HG02970 (cell line): ENCODE measurements around the gene EXOC4.

Experiments used
- ATAC-seq: cut with Tn5 transposase; IDR thresholded peaks from one replicate; pipeline ENCODE4 v1.9.1; 2021; ENCODE audit warnings: mild to moderate bottlenecking, moderate library complexity, moderate number of reproducible peaks; ENCODE audit not compliant: unreplicated experiment, low FRiP score

EXOC4 gene

GRCh38 chr7:133358708-133359107, 105.8 kb downstream of the EXOC4 start:
- ATAC-seq: no peak

- ATAC-seq: no peak
Observed at GRCh38 chr7:133359449-133359848, 106.6 kb downstream of the EXOC4 start.

DNA sequence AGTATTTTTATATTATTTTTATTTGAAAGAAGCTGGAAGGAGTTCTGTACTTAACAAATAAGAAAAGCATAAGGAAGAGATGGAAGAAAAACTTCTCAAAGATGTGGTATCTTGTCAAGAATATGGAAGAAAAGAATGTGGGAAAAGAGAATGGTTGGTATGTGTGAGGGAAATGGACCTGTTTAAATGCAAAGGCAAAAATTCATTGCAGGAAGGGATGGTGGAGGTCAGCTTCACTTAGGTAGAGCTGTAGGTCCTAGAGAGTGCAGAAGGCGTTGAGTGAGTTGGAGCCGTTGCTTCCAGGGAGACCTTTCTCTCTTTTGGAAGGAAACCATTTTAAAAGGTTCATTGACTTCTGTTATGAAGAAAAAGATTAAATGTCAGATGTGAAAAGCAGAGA, 107.3 kb downstream of the EXOC4 start:
- no peak for ATAC-seq

DNA sequence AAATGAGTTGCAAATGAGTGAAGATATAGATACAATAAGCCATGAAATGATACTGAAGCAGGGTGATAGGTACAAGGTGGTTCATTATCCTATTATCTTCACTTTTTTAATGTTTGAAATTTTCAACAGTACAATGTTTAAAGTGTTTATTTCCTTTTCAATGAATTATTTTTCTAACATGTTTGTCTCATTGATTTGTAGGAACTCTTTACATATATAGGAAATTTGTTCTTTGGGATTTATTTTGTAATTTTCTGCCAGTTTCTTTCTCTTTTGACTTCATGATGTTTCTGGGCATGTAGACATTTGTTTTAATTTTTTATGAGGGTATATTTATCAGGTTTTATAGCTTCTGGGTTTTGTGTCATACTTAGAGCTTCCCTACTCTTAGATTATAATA, 108.9 kb downstream of the EXOC4 start:
- ATAC-seq: no peak

DNA sequence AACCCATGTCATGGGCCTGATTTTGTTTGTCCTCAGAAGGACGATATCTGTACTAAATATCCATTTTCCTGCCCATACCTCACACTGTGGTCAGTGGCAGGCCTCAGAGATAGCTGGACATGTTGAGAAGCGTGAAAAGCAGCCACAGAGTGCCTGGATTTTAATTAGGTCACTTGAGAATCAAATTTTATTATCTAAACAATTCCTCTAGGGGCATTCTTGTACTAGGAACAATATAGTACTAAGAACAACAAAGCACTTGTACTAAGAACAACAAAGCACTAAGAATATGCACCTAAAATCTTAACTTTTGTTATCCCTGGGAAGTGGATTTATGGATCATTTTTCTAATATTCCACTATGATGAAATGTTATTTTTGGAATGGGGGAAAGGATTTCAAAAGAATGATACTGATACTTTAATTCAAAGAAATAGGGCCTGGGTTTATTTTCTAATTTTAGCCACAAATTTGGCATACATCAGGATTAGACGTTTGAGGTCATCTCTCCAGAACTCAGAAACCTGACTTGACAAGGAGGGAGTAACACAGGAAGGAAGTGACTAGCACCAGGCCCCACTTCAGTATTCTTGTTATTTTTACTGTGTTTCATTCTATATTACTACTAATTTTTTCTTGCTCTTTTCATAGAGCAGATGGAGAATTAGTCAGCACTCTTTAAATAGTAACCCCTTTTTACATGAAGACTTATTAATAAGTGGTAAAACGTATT, 112.2 kb downstream of the EXOC4 start:
- no peak for ATAC-seq

GRCh38 chr7:133365917-133366316, 113.0 kb downstream of the EXOC4 start:
- ATAC-seq: no peak

DNA sequence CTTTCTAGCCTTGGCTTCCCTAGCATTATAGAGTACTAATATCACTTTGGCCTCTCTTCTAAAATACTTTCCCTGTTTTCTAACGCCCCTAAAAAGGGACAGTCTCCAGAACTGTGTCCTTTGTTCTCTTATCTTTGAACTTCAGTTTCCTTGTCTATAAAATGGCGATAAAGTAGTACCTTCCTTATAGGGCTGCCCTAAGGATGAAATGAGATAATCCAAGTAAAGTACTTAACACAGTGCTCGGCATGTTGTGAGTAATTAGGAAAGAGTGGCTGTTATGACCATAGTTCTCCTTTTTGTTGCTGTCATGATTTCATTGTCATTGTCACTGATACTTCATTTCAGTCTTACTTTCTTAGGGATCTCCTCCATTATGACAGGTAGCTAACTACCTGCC, 114.7 kb downstream of the EXOC4 start:
- ATAC-seq: no peak

GRCh38 chr7:133369130-133369529, 116.3 kb downstream of the EXOC4 start:
- ATAC-seq: no peak

GRCh38 chr7:133371616-133372015, 118.7 kb downstream of the EXOC4 start:
- no peak for ATAC-seq

DNA sequence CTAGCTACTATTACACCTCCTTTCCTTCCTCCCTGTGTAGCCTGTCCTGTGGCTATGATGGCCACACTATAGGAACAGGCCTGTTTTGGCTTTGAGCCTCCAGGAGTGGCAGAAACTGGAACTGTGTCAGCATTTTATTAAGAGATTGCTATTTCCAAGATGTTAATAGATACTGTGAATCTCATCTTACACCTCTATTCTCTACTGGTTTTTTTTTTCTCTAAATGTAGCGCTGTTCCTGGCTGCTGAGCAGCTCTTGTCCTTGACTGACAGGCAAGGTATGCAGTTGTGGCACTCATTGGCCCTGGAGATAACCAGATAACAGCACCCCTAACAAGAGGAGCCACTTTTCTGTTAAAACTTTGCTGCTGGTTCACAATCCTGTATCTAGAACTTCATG, 119.5 kb downstream of the EXOC4 start:
- ATAC-seq: no peak

DNA sequence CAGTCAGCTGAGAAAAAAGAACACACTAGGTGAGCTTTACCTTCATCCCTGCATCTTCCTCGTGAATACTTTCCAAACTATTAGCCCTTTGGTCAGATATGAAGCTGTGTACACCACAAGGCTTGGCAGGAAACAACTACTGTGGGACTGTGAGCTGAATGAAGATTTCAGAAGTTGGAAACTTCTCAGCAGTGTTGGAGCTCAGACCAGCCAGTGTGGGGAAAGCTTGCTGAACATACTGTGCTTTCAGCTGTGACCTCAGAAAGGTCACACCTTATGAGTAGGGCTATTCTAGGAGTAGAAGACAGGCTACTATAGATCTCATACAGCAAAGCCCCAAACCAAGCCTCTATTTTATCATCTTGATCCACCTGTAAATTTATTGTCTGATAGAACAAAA, 123.6 kb downstream of the EXOC4 start:
- ATAC-seq: no peak

DNA sequence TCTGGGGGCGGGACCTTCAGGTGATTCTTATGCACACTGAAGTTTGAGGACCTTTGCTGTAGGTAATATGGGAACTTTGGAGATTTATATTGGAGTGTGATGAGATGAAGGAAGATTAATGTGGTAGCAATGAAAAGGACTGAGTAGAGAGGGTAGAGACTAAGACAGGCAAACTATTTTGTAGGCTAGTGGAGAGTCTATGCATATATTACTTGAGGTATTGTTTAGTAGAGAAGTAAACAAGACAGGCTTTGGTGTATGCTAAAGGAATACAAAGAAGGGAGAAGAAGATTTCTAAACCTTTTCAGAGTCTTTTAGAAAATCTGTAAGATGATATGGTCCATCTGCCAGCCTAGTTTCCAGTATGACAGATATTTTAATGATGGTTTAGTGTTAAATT, 129.1 kb downstream of the EXOC4 start:
- ATAC-seq: no peak

DNA sequence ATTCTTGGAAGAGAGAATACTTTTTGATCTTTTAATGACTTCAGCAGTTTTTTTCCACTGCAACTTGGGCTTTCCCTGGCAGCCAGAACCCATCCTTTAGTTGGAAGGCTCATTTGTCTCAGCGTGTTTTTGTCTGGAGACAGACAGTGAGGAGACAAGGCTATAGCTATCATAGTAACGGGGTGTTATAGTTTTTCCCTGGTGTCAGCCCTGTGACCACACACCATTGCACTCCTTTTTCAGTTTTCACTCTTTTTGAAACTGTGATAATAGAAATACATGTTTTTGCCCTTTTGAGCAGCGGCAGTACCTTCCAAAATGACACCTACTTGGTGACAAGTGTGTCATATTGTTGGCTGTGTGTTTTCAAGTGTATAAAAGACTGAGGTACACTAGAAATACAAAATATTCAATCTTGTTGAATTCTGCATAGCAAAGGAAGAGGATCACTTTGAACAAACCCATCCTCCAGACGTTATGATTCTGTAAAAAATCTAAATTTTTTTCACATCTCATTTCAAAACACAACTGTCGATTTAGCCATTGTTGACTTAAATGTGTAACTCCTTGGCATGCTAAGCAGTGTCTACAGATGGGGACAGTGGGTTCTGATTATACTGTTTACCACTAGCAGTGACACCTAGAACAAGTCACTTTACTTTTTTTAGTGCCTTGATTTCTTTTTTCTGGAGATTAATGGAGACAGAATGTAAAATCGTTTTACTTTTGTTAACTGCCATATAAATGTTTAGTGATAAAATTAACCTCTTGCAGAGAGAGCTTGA, 130.1 kb downstream of the EXOC4 start:
- no peak for ATAC-seq

DNA sequence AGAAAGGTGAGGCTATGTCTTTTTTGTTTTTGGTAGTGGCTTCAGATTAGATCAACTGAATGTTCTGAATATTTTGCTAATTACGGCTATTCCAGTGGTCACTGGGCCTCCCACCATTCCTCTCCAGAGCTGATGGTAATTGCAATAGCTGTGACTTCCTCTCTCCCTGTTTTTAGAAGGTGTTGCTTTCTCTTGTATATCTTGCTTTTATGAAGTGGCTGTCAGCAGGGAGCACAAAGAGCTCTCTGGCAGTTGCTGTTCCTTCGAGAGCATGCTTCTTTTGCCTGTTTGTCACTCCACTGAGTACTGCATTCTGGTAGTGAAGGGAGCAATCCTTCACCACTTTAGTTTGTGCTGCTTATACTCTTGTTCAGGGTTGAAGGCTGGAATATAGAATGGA, 133.3 kb downstream of the EXOC4 start:
- ATAC-seq: no peak

DNA sequence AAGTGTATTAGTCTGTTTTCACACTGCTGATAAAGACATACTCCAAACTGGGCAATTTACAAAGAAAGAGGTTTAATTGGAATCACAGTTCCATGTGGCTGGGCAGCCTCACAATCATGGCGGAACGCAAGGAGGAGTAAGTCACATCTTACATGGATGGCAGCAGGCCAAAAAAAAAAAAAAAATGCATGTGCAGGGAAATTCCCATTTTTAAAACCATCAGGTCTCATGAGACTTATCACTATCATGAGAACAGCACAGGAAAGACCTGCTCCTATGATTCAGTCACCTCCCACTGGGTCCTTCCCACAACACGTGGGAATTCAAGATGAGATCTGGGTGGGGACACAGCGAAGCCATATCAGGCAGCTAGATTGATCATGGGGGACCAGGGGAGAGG, 136.8 kb downstream of the EXOC4 start:
- no peak for ATAC-seq

DNA sequence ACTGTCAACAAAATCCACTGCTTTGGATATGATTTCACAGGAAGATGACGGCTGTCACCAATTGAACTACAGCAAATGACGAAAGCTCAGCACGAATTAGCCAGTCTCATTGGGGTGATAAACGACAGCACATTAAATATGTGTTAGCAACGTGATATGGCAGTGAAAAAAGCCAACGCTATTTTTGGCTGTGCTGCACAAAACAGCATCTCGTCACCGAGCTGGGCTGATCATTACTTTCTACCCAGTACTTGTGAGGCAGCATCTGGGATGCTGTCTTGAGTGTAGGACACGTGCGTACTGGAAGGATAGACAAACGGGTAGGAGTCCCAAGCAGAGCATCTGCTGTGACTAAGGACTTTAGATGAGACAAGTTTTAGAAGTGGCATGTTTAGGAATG, 138.3 kb downstream of the EXOC4 start:
- ATAC-seq: no peak

GRCh38 chr7:133394369-133394768, 141.5 kb downstream of the EXOC4 start:
- ATAC-seq: no peak

DNA sequence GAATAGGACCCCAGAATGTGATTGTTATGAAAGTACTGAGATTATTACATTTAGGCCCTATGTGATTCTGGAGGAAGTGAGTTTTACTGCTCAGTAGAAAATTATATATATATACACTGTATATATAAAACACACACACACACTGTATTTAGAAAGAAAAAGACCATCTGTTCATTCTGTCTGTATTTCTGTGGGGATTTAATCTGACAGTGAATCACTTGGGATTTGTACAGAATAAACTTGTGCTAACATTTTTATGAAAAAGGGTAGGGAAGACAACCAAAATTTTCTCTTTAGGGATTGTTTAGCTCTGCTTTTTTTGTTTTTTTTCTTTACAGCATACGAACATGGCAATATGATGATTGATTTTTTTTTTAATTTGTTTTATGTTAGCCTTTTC, 142.7 kb downstream of the EXOC4 start:
- ATAC-seq: no peak

GRCh38 chr7:133398506-133398905, 145.6 kb downstream of the EXOC4 start:
- no peak for ATAC-seq

- no peak for ATAC-seq
Observed at GRCh38 chr7:133401225-133401624, 148.3 kb downstream of the EXOC4 start.

- no peak for ATAC-seq
Observed at GRCh38 chr7:133408212-133408611, 155.3 kb downstream of the EXOC4 start.

- ATAC-seq: no peak
Observed at GRCh38 chr7:133409421-133409820, 156.5 kb downstream of the EXOC4 start.
